ENCODE results near the gene ZCCHC7. TPM values are rescaled to one million over a fixed set of nuclear protein-coding genes. Genes with fewer than 3 reads are reported as not detected.
A peak's percentile ranks its signal among the peaks of the same experiment; 100 is the strongest.

The ZCCHC7 gene
- total RNA-seq, 1 experiment from 2014 or later = 41.7 TPM

DNA sequence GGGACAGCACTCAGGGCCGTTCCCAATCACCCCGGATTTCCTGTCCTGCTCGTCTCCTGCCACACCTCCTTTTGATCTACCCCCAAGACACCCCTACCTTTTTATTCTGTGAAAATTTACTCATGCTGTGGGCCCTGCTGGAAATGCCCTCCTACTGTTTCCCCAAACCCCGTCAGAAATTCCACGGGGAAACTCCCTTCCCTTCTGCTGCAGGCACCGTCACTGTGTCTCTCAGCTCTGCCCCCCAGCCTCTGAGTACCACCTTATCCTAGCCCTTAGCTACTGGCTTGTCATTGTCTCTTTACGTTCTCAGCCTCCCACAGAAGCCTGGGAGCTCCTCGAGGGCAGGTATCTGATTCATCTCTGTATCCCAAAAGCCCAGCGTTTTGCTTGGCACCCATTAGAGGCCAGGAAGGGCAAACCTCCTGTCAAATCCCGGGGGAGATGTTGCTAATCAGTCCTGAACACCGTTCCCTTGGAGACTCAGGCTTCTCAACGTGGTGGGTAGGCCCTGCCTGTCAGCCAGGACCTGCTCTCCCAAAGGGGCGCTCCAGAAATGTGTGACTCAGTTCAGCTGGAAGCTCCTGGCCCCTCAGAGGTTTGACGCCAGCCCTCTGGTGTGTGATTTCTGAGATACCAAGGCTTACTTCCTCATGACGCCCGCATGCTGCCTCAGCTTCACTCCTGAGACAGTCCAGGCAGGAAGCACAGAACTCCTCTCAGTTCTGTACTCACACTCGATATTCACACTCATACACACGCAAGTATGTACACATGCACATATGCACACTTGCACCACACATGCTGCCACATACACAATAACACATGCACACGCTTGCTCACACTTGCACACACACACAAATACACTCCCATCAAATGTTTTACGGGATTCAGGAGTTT, 251.4 kb downstream of the ZCCHC7 start:
- peak; percentile 25 for DNase-seq (ENCODE audit: unreplicated experiment)
- H3K4me1 Mint-ChIP-seq (ENCODE audit: insufficient read depth, unreplicated experiment) = no peaks in the 10 kb centered on the region
- TF ChIP-seq, protein P1, sequence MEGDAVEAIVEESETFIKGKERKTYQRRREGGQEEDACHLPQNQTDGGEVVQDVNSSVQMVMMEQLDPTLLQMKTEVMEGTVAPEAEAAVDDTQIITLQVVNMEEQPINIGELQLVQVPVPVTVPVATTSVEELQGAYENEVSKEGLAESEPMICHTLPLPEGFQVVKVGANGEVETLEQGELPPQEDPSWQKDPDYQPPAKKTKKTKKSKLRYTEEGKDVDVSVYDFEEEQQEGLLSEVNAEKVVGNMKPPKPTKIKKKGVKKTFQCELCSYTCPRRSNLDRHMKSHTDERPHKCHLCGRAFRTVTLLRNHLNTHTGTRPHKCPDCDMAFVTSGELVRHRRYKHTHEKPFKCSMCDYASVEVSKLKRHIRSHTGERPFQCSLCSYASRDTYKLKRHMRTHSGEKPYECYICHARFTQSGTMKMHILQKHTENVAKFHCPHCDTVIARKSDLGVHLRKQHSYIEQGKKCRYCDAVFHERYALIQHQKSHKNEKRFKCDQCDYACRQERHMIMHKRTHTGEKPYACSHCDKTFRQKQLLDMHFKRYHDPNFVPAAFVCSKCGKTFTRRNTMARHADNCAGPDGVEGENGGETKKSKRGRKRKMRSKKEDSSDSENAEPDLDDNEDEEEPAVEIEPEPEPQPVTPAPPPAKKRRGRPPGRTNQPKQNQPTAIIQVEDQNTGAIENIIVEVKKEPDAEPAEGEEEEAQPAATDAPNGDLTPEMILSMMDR (IDR thresholded peaks at IDR 0.05; ENCODE audit: unreplicated experiment) = no peak
- no peak overlapping the region for H3K27ac Mint-ChIP-seq (ENCODE audit: low read depth, unreplicated experiment)
- ChIA-PET CTCF (interaction anchor here (0.6 kb wide), 1 partner anchor 31 kb away, joined by 3 read pairs; no protein-coding TSS in a partner anchor), POLR2A (interaction anchor here (1.0 kb wide), 1 partner anchor 17 kb away, joined by 3 read pairs; no protein-coding TSS in a partner anchor)
- H3K4me3 Mint-ChIP-seq (ENCODE audit: unreplicated experiment) = no peak overlapping the region
- peaks cover 5% of the 10 kb centered on the region for H3K36me3 Mint-ChIP-seq (ENCODE audit: insufficient read depth, unreplicated experiment)
- no peaks in the 10 kb centered on the region for H3K9me3 Mint-ChIP-seq (ENCODE audit: unreplicated experiment)
- intact Hi-C loops (cut with micrococcal nuclease) = no loop called here
- no TSS peak for BruUV-seq (replicated peaks)
- peaks cover 8% of the 10 kb centered on the region for H3K27me3 Mint-ChIP-seq (ENCODE audit: insufficient read depth, unreplicated experiment)

DNA sequence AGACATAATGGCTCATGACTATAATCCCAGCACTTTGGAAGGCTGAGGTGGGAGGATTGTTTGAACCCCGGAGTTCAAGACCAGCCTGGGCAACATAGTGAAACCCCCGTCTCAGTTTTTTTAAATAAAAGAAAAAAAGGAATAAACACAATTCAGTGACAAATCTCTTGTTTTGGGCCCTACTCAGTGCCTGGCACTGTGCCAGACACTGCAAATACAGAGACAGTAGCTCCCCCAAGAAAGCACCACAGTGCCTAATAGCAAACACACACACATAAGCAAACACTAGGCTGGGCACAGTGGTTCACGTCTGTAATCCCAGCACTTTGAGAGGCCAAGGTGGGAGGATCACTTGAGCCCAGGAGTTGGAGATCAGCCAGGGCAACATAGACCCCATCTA, 252.5 kb downstream of the ZCCHC7 start:
- DNase-seq (ENCODE audit: unreplicated experiment) = no peak
- intact Hi-C loops (cut with micrococcal nuclease) = no loop called here
- Mint-ChIP-seq H3K27me3 (ENCODE audit: insufficient read depth, unreplicated experiment) (peaks cover 18% of the 10 kb centered on the region), H3K9me3 (ENCODE audit: unreplicated experiment) (no peaks in the 10 kb centered on the region), H3K4me1 (ENCODE audit: insufficient read depth, unreplicated experiment) (no peaks in the 10 kb centered on the region), H3K27ac (ENCODE audit: low read depth, unreplicated experiment) (no peak overlapping the region), H3K4me3 (ENCODE audit: unreplicated experiment) (no peak overlapping the region), H3K36me3 (ENCODE audit: insufficient read depth, unreplicated experiment) (peaks cover 5% of the 10 kb centered on the region)
- BruUV-seq (replicated peaks) = no TSS peak
- ChIA-PET CTCF (interaction anchor here (0.6 kb wide), 1 partner anchor 32 kb away, joined by 3 read pairs; no protein-coding TSS in a partner anchor), POLR2A (no interaction called here)
- TF ChIP-seq, protein P1 (IDR thresholded peaks at IDR 0.05; ENCODE audit: unreplicated experiment) = no peak

- no peak for DNase-seq (ENCODE audit: unreplicated experiment)
- Mint-ChIP-seq H3K27me3 (ENCODE audit: insufficient read depth, unreplicated experiment) (peaks cover 19% of the 10 kb centered on the region), H3K27ac (ENCODE audit: low read depth, unreplicated experiment) (no peak overlapping the region), H3K36me3 (ENCODE audit: insufficient read depth, unreplicated experiment) (no peaks in the 10 kb centered on the region), H3K4me3 (ENCODE audit: unreplicated experiment) (no peak overlapping the region), H3K4me1 (ENCODE audit: insufficient read depth, unreplicated experiment) (no peaks in the 10 kb centered on the region), H3K9me3 (ENCODE audit: unreplicated experiment) (no peaks in the 10 kb centered on the region)
- TF ChIP-seq, protein P1 (IDR thresholded peaks at IDR 0.05; ENCODE audit: unreplicated experiment) = no peak
- ChIA-PET POLR2A (no interaction called here), CTCF (no interaction called here)
- BruUV-seq (replicated peaks) = no TSS peak
- intact Hi-C loops (cut with micrococcal nuclease) = no loop called here
Observed at GRCh38 chr9:37373621-37374020, 253.2 kb downstream of the ZCCHC7 start.

GRCh38 chr9:37374892-37375291, 254.5 kb downstream of the ZCCHC7 start:
- no peaks in the 10 kb centered on the region for H3K9me3 Mint-ChIP-seq (ENCODE audit: unreplicated experiment)
- ChIA-PET CTCF (interaction anchor here (0.6 kb wide), 1 partner anchor 9 kb away, joined by 3 read pairs; no protein-coding TSS in a partner anchor), POLR2A (no interaction called here)
- DNase-seq (ENCODE audit: unreplicated experiment) = no peak
- TF ChIP-seq, protein P1 (IDR thresholded peaks at IDR 0.05; ENCODE audit: unreplicated experiment) = no peak
- peaks cover 19% of the 10 kb centered on the region for H3K27me3 Mint-ChIP-seq (ENCODE audit: insufficient read depth, unreplicated experiment)
- no peak overlapping the region for H3K4me3 Mint-ChIP-seq (ENCODE audit: unreplicated experiment)
- no TSS peak for BruUV-seq (replicated peaks)
- no peaks in the 10 kb centered on the region for H3K36me3 Mint-ChIP-seq (ENCODE audit: insufficient read depth, unreplicated experiment)
- intact Hi-C loops (cut with micrococcal nuclease) = no loop called here
- no peak overlapping the region for H3K27ac Mint-ChIP-seq (ENCODE audit: low read depth, unreplicated experiment)
- no peaks in the 10 kb centered on the region for H3K4me1 Mint-ChIP-seq (ENCODE audit: insufficient read depth, unreplicated experiment)
